Uterus (tissue), 4 donors: Measurements from ENCODE around the gene PDE8A. TPM values are rescaled to one million over a fixed set of nuclear protein-coding genes. Genes with fewer than 3 reads are reported as not detected.

ENCODE experiments used
- DNase-seq, 2 donors: peaks; one replicate each; pipeline ENCODE4 v3.0.0-alpha.2; 2019 to 2020
- H3K27ac ChIP-seq, 2 donors: fragments of 200-600 bp; sonication (generic); 1 replicate in 1 of 2; 2 replicates in 1 of 2; pipeline ENCODE4 v1.5.1; 2016 to 2018
- H3K27me3 ChIP-seq, 2 donors: fragments of 200-600 bp; sonication (generic); one replicate each; pipeline ENCODE4 v1.5.1; 2018 to 2019; ENCODE audit warnings: control low read depth in 1 of 2
- H3K36me3 ChIP-seq, 2 donors: fragments of 200-600 bp; sonication (generic); one replicate each; pipeline ENCODE4 v1.5.1; 2019; ENCODE audit warnings: control low read depth in 1 of 2
- H3K4me1 ChIP-seq, 2 donors: fragments of 200-600 bp; sonication (generic); one replicate each; pipeline ENCODE4 v1.5.1; 2018 to 2019; ENCODE audit warnings: control low read depth in 1 of 2
- H3K4me3 ChIP-seq, 2 donors: fragments of 200-600 bp; sonication (generic); 1 replicate in 1 of 2; 2 replicates in 1 of 2; pipeline ENCODE4 v1.5.1; 2018 to 2019; ENCODE audit warnings: mild to moderate bottlenecking in 1 of 2
- H3K9me3 ChIP-seq, 2 donors: fragments of 200-600 bp; sonication (generic); one replicate each; pipeline ENCODE4 v1.5.1; 2019; ENCODE audit warnings: control low read depth in 1 of 2
- POLR2A ChIP-seq, 2 donors: fragments of 450-650 bp; IDR thresholded peaks; one replicate each; pipeline ENCODE4 v1.6.1; 2016; ENCODE audit warnings: antibody characterized with exemption in 2 of 2, mild to moderate bottlenecking in 1 of 2, moderate library complexity in 1 of 2
- intact Hi-C: fragments of 100-400 bp; cut with DNase I; formaldehyde crosslinking; loops from one replicate; pipeline ENCODE4 v1.15.1; 2023; ENCODE audit warnings: low total_unique reads
- total RNA-seq, 4 donors: library from RNA; depleted of rRNA in 3 of 4; stranded (reverse); fragments of >200 nt in 3 of 4; gene quantifications; one replicate each; pipeline versions ENCODE4 v1.1.0 to v1.2.4, GENCODE V29; 2014 to 2023
- TF ChIP-seq, protein P1 (sequence below), 4 experiments: fragments of 200-600 bp in 2 of 4; fragments of 450-650 bp in 2 of 4; sonication (generic) in 2 of 4; IDR thresholded peaks; one replicate each; pipeline ENCODE4 v1.5.1; 2016 to 2019; ENCODE audit warnings: antibody characterized with exemption in 4 of 4, mild to moderate bottlenecking in 2 of 4, moderate library complexity in 1 of 4
- donor health status: DM: yes; HTN: yes; CAD: no.

PDE8A gene
- total RNA-seq, 4 donors from 2014 or later = 25.1 to 67.0 (median 34.0) TPM

- Histone ChIP-seq H3K36me3 (no peaks in the 10 kb centered on the region), H3K27me3 (no peaks in the 10 kb centered on the region), H3K4me3 (no peak overlapping the region), H3K9me3 (no peaks in the 10 kb centered on the region), H3K27ac (no peak overlapping the region), H3K4me1 (no peaks in the 10 kb centered on the region)
- TF ChIP-seq, protein P1, sequence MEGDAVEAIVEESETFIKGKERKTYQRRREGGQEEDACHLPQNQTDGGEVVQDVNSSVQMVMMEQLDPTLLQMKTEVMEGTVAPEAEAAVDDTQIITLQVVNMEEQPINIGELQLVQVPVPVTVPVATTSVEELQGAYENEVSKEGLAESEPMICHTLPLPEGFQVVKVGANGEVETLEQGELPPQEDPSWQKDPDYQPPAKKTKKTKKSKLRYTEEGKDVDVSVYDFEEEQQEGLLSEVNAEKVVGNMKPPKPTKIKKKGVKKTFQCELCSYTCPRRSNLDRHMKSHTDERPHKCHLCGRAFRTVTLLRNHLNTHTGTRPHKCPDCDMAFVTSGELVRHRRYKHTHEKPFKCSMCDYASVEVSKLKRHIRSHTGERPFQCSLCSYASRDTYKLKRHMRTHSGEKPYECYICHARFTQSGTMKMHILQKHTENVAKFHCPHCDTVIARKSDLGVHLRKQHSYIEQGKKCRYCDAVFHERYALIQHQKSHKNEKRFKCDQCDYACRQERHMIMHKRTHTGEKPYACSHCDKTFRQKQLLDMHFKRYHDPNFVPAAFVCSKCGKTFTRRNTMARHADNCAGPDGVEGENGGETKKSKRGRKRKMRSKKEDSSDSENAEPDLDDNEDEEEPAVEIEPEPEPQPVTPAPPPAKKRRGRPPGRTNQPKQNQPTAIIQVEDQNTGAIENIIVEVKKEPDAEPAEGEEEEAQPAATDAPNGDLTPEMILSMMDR (IDR thresholded peaks at IDR 0.05) = no peak
- no peak for DNase-seq
- intact Hi-C loops = no loop called here
These were observed 52.6 kb downstream of the PDE8A start for GRCh38 chr15:85034276-85034675.

DNA sequence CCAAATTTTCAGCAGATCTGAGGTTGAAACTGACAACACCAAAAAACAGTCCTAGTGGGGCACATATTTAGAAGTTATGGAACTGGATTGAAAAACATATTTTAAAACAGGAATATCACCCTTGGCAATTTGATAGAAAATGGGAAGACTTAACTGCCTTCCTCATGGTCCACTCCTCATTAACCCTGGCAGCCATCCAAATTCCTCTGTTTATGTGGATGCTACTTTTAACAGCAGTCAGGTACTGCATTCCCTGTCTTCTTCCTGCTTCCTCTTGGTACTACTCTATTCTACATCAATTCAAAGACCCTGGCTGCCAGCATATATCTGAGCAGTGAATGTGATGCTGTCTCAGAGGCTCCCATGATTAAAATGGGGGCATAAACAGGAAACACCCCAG is 54.3 kb downstream of the PDE8A start:
- H3K27me3 ChIP-seq = no peaks in the 10 kb centered on the region
- no peaks in the 10 kb centered on the region for H3K4me1 ChIP-seq
- no peak overlapping the region for H3K27ac ChIP-seq
- DNase-seq = no peak
- H3K36me3 ChIP-seq = no peaks in the 10 kb centered on the region
- intact Hi-C loops = no loop called here
- no peaks in the 10 kb centered on the region for H3K9me3 ChIP-seq
- TF ChIP-seq, protein P1 (IDR thresholded peaks at IDR 0.05) = no peak
- no peak for TF ChIP-seq POLR2A (IDR thresholded peaks at IDR 0.05)
- no peak overlapping the region for H3K4me3 ChIP-seq

GRCh38 chr15:85036716-85037115 is 55.1 kb downstream of the PDE8A start:
- no peaks in the 10 kb centered on the region for H3K9me3 ChIP-seq
- no peak overlapping the region for H3K4me3 ChIP-seq
- intact Hi-C loops = no loop called here
- no peak overlapping the region for H3K27ac ChIP-seq
- H3K36me3 ChIP-seq = no peaks in the 10 kb centered on the region
- no peak for TF ChIP-seq POLR2A (IDR thresholded peaks at IDR 0.05)
- TF ChIP-seq, protein P1 (IDR thresholded peaks at IDR 0.05) = no peak
- DNase-seq = no peak
- H3K27me3 ChIP-seq = no peaks in the 10 kb centered on the region
- no peaks in the 10 kb centered on the region for H3K4me1 ChIP-seq

DNA sequence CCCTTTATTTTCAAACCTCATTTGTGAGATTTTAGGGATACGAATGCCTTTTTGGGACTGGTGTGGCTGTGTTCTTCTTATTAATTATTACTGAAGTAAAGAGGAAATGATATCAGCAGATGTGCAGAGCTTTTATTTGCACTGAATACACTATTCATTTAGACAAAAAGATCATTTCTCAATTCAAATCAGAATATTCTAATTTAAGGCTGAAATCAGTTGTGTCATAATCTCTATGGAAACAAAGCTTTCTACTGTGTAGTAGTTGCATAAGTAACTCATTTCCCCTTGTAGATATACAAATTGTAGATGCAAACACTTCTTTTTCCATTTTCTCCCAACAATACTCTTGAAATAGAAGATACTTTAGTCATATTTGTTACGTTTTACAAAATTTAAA is 56.0 kb downstream of the PDE8A start:
- H3K4me1 ChIP-seq = no peaks in the 10 kb centered on the region
- intact Hi-C loops = no loop called here
- no peak overlapping the region for H3K27ac ChIP-seq
- DNase-seq = no peak
- no peaks in the 10 kb centered on the region for H3K9me3 ChIP-seq
- H3K36me3 ChIP-seq = no peaks in the 10 kb centered on the region
- no peak overlapping the region for H3K4me3 ChIP-seq
- TF ChIP-seq POLR2A (IDR thresholded peaks at IDR 0.05) = no peak
- TF ChIP-seq, protein P1 (IDR thresholded peaks at IDR 0.05) = no peak
- H3K27me3 ChIP-seq = no peaks in the 10 kb centered on the region

GRCh38 chr15:85041230-85041629 is 59.6 kb downstream of the PDE8A start:
- Histone ChIP-seq H3K4me1 (no peaks in the 10 kb centered on the region), H3K27me3 (no peaks in the 10 kb centered on the region), H3K9me3 (no peaks in the 10 kb centered on the region), H3K36me3 (no peaks in the 10 kb centered on the region), H3K27ac (no peak overlapping the region), H3K4me3 (no peak overlapping the region)
- no peak for TF ChIP-seq POLR2A (IDR thresholded peaks at IDR 0.05)
- TF ChIP-seq, protein P1 (IDR thresholded peaks at IDR 0.05) = no peak
- DNase-seq = no peak
- intact Hi-C loops = loop anchor here (10.0 kb wide), 1 partner anchor 76 kb away; no protein-coding TSS in a partner anchor
